Activated B cell treated with CpG ODN at 0.5 μM for 24 hours (primary cell): ENCODE results near the gene HACD1. TPM values are rescaled to one million over a fixed set of nuclear protein-coding genes. Genes with fewer than 3 reads are reported as not detected.
A peak's percentile ranks its signal among the peaks of the same experiment; 100 is the strongest.

Experiments
- ATAC-seq: fragments of 200-7000 bp; cut with Tn5 transposase; one replicate; pipeline ENCODE4 v1.10.0; 2021; ENCODE audit warnings: low read depth, mild to moderate bottlenecking, moderate library complexity
- CTCF ChIA-PET: fragments of 350-600 bp; sonication (Branson Sonifier 250); formaldehyde crosslinking; loops from one replicate; lab custom pipeline; 2021; ENCODE audit warnings: antibody characterized with exemption; lab: Charles Lee
- POLR2A ChIA-PET: fragments of 350-600 bp; sonication (Branson Sonifier 250); formaldehyde crosslinking; loops from one replicate; lab custom pipeline; 2021; ENCODE audit warnings: antibody characterized with exemption; lab: Charles Lee
- DNase-seq: peaks from one replicate; pipeline ENCODE4 v3.0.0; 2022
- H3K27ac Mint-ChIP-seq: one replicate; pipeline ENCODE4 v1.8.0; 2020; ENCODE audit warnings: mixed read lengths
- H3K27me3 Mint-ChIP-seq: one replicate; pipeline ENCODE4 v1.8.0; 2021; ENCODE audit warnings: mixed read lengths
- H3K36me3 Mint-ChIP-seq: one replicate; pipeline ENCODE4 v1.8.0; 2021; ENCODE audit warnings: low read depth, mixed read lengths
- H3K4me1 Mint-ChIP-seq: one replicate; pipeline ENCODE4 v1.8.0; 2021; ENCODE audit warnings: mixed read lengths
- H3K4me3 Mint-ChIP-seq: one replicate; pipeline ENCODE4 v1.8.0; 2020; ENCODE audit warnings: mild to moderate bottlenecking, mixed read lengths
- H3K9me3 Mint-ChIP-seq: one replicate; pipeline ENCODE4 v1.8.0; 2020; ENCODE audit warnings: mixed read lengths
- CTCF ChIP-seq: fragments of 200-600 bp; IDR thresholded peaks from one replicate; pipeline ENCODE4 v1.8.0; 2022; ENCODE audit warnings: antibody characterized with exemption, mild to moderate bottlenecking
- intact Hi-C: fragments of 100-400 bp; cut with micrococcal nuclease; formaldehyde crosslinking; loops from one replicate; pipeline ENCODE4 v1.15.1; 2024
- total RNA-seq: library from RNA; stranded (reverse); gene quantifications from 2 replicates; pipeline ENCODE4 v1.2.3, GENCODE V29; 2022

HACD1 gene
- total RNA-seq, 1 donor from 2014 or later: 1.8 TPM

GRCh38 chr10:17622061-17622460, 4.9 kb upstream of the HACD1 start:
- H3K27me3 Mint-ChIP-seq: peaks cover 23% of the 10 kb centered on the region
- POLR2A ChIA-PET: no interaction called here
- CTCF ChIA-PET: no interaction called here

GRCh38 chr10:17616403-17617030, 657 bp downstream of the HACD1 start:
- H3K27me3 Mint-ChIP-seq: peaks cover 16% of the 10 kb centered on the region
- intact Hi-C loops: loop anchor here (1.0 to 5.0 kb wide), 3 partner anchors 28 to 66 kb away; partner anchors contain the start of gene STAM
- ChIA-PET POLR2A (interaction anchor here (0.6 to 2.2 kb wide), 6 partner anchors 16 to 91 kb away, joined by 3 to 10 read pairs (median 4); partner anchors contain the start of gene STAM), CTCF (interaction anchor here (0.7 kb wide), 1 partner anchor 415 kb away, joined by 4 read pairs; the partner anchor contains the start of gene TRDMT1)
- DNase-seq (peak; percentile 32), ATAC-seq (peak; percentile 55)
- peaks cover 9% of the 10 kb centered on the region for H3K4me1 Mint-ChIP-seq
- TF ChIP-seq CTCF: no peak
- H3K36me3 Mint-ChIP-seq: no peaks in the 10 kb centered on the region
- no peak overlapping the region for H3K27ac Mint-ChIP-seq
- H3K9me3 Mint-ChIP-seq: no peaks in the 10 kb centered on the region
- peak overlapping the region; percentile 65 for H3K4me3 Mint-ChIP-seq

More at GRCh38 chr10:17622061-17622460, 4.9 kb upstream of the HACD1 start:
- H3K36me3 Mint-ChIP-seq: no peaks in the 10 kb centered on the region
- intact Hi-C loops: no loop called here
- peaks cover 2% of the 10 kb centered on the region for H3K9me3 Mint-ChIP-seq
- H3K4me1 Mint-ChIP-seq: peaks cover 9% of the 10 kb centered on the region
- H3K4me3 Mint-ChIP-seq: no peak overlapping the region
- DNase-seq: no peak
- H3K27ac Mint-ChIP-seq: no peak overlapping the region
- no peak for TF ChIP-seq CTCF
- ATAC-seq: no peak

- no peak for ATAC-seq
- Mint-ChIP-seq H3K4me1 (peaks cover 2% of the 10 kb centered on the region), H3K27me3 (no peaks in the 10 kb centered on the region), H3K27ac (no peak overlapping the region), H3K36me3 (no peaks in the 10 kb centered on the region), H3K4me3 (no peak overlapping the region), H3K9me3 (no peaks in the 10 kb centered on the region)
- POLR2A ChIA-PET: no interaction called here
- no peak for TF ChIP-seq CTCF
- no peak for DNase-seq
- CTCF ChIA-PET: interaction anchor here (0.7 to 3.0 kb wide), 3 partner anchors 78 to 263 kb away, joined by 3 to 12 read pairs (median 3); no protein-coding TSS in a partner anchor
- intact Hi-C loops: loop anchor here (5.0 to 10.0 kb wide), 2 partner anchors 767 to 785 kb away; no protein-coding TSS in a partner anchor
Observed at GRCh38 chr10:17609523-17610079, 7.6 kb downstream of the HACD1 start.

GRCh38 chr10:17607603-17608332, 9.4 kb downstream of the HACD1 start:
- CTCF ChIA-PET: interaction anchor here (0.9 to 3.0 kb wide), 8 partner anchors 70 to 591 kb away, joined by 3 to 12 read pairs (median 3); no protein-coding TSS in a partner anchor
- Mint-ChIP-seq H3K4me3 (no peak overlapping the region), H3K27ac (no peak overlapping the region), H3K36me3 (no peaks in the 10 kb centered on the region), H3K9me3 (no peaks in the 10 kb centered on the region), H3K4me1 (peaks cover 2% of the 10 kb centered on the region), H3K27me3 (no peaks in the 10 kb centered on the region)
- ATAC-seq: peak; percentile 78
- POLR2A ChIA-PET: no interaction called here
- intact Hi-C loops: loop anchor here (1.0 to 10.0 kb wide), 8 partner anchors 136 to 783 kb away; no protein-coding TSS in a partner anchor
- DNase-seq: no peak
- TF ChIP-seq CTCF: peak; percentile 53
